H9 (cell line): ENCODE data around the gene ZMYND8. TPM values are rescaled to one million over a fixed set of nuclear protein-coding genes. Genes with fewer than 3 reads are reported as not detected.

Source experiments
- DNase-seq: peaks from one replicate; pipeline ENCODE4 v3.0.0-alpha.2; 2017
- H2AFZ ChIP-seq: one replicate; pipeline ENCODE4 v1.6.1; 2013; ENCODE audit warnings: mild to moderate bottlenecking, low read length, control low read depth, moderate library complexity
- H2AK5ac ChIP-seq: 2 replicates; pipeline ENCODE4 v1.6.1; 2013; ENCODE audit warnings: low read length, control low read depth, mixed read lengths; ENCODE audit not compliant: insufficient read length
- H2BK120ac ChIP-seq: one replicate; pipeline ENCODE4 v1.6.1; 2013; ENCODE audit warnings: low read depth, mild to moderate bottlenecking, low read length, control low read depth, inconsistent platforms; ENCODE audit not compliant: poor library complexity, severe bottlenecking
- H2BK12ac ChIP-seq: 2 replicates; pipeline ENCODE4 v1.6.1; 2013; ENCODE audit warnings: low read length, control low read depth, mixed read lengths, low read depth; ENCODE audit not compliant: insufficient read length
- H2BK15ac ChIP-seq: 2 replicates; pipeline ENCODE4 v1.6.1; 2013; ENCODE audit warnings: low read depth, low read length, control low read depth
- H2BK20ac ChIP-seq: one replicate; pipeline ENCODE4 v1.6.1; 2013; ENCODE audit warnings: low read depth, mild to moderate bottlenecking, low read length, control low read depth, inconsistent platforms; ENCODE audit not compliant: poor library complexity, severe bottlenecking
- H2BK5ac ChIP-seq: 2 replicates; pipeline ENCODE4 v1.6.1; 2013; ENCODE audit warnings: low read length, control low read depth, mixed read lengths; ENCODE audit not compliant: insufficient read length
- H3K14ac ChIP-seq: 2 replicates; pipeline ENCODE4 v1.6.1; 2013; ENCODE audit warnings: low read length, control low read depth; ENCODE audit not compliant: insufficient read depth
- H3K18ac ChIP-seq: 2 replicates; pipeline ENCODE4 v1.6.1; 2013; ENCODE audit warnings: low read depth, mild to moderate bottlenecking, mixed read lengths, low read length, control low read depth; ENCODE audit not compliant: insufficient read length
- H3K23ac ChIP-seq: 2 replicates; pipeline ENCODE4 v1.6.1; 2013; ENCODE audit warnings: low read length, control low read depth, mixed read lengths, low read depth; ENCODE audit not compliant: insufficient read length
- H3K23me2 ChIP-seq: 2 replicates; pipeline ENCODE4 v1.6.1; 2013; ENCODE audit warnings: low read depth, mild to moderate bottlenecking, mixed read lengths, low read length, control low read depth; ENCODE audit not compliant: insufficient read length, poor library complexity, severe bottlenecking
- H3K27ac ChIP-seq: 2 replicates; pipeline ENCODE4 v1.5.1; 2013; ENCODE audit warnings: low read length, control low read depth, mixed read lengths, low read depth; ENCODE audit not compliant: insufficient read length
- H3K27me3 ChIP-seq: 2 replicates; pipeline ENCODE4 v1.6.1; 2013; ENCODE audit warnings: low read length, control low read depth, inconsistent platforms; ENCODE audit not compliant: insufficient read depth
- H3K4ac ChIP-seq: 2 replicates; pipeline ENCODE4 v1.6.1; 2013; ENCODE audit warnings: low read depth, mild to moderate bottlenecking, control low read depth, inconsistent platforms, low read length, moderate library complexity
- H3K4me1 ChIP-seq: 2 replicates; pipeline ENCODE4 v1.6.1; 2013; ENCODE audit warnings: low read length, control low read depth, inconsistent platforms; ENCODE audit not compliant: insufficient read depth
- H3K4me2 ChIP-seq: 2 replicates; pipeline ENCODE4 v1.6.1; 2013; ENCODE audit warnings: low read length, control low read depth, mixed read lengths; ENCODE audit not compliant: insufficient read length, insufficient read depth
- H3K56ac ChIP-seq: 2 replicates; pipeline ENCODE4 v1.6.1; 2013; ENCODE audit warnings: low read depth, mild to moderate bottlenecking, mixed read lengths, low read length, control low read depth; ENCODE audit not compliant: insufficient read length
- H3K79me1 ChIP-seq: 2 replicates; pipeline ENCODE4 v1.6.1; 2013; ENCODE audit warnings: low read depth, mild to moderate bottlenecking, moderate library complexity, low read length, control low read depth, inconsistent platforms; ENCODE audit not compliant: insufficient read depth, poor library complexity, severe bottlenecking
- H3K79me2 ChIP-seq: 2 replicates; pipeline ENCODE4 v1.6.1; 2013; ENCODE audit warnings: low read length, control low read depth, inconsistent platforms; ENCODE audit not compliant: insufficient read depth
- H3K9ac ChIP-seq: 2 replicates; pipeline ENCODE4 v1.6.1; 2013; ENCODE audit warnings: low read length, control low read depth, mixed read lengths; ENCODE audit not compliant: insufficient read length; ENCODE audit errors: extremely low read depth
- H3K9me3 ChIP-seq: one replicate; pipeline ENCODE4 v1.6.1; 2013; ENCODE audit warnings: low read depth, low read length, inconsistent platforms; ENCODE audit not compliant: control insufficient read depth
- H3T11ph ChIP-seq: one replicate; pipeline ENCODE4 v1.6.1; 2013; ENCODE audit warnings: mild to moderate bottlenecking, low read length, control low read depth, inconsistent platforms
- H4K20me1 ChIP-seq: one replicate; pipeline ENCODE4 v1.6.1; 2013; ENCODE audit not compliant: control insufficient read depth, insufficient read length, insufficient read depth
- H4K5ac ChIP-seq: 2 replicates; pipeline ENCODE4 v1.6.1; 2013; ENCODE audit warnings: low read depth, mild to moderate bottlenecking, mixed read lengths, low read length, control low read depth; ENCODE audit not compliant: insufficient read length
- H4K8ac ChIP-seq: replicated peaks from 2 replicates; pipeline ENCODE4 v1.6.1; 2013; ENCODE audit warnings: low read length, control low read depth, mixed read lengths, low read depth; ENCODE audit not compliant: insufficient read length
- H4K91ac ChIP-seq: 2 replicates; pipeline ENCODE4 v1.6.1; 2013; ENCODE audit warnings: low read depth, mild to moderate bottlenecking, moderate library complexity, mixed read lengths, low read length, control low read depth; ENCODE audit not compliant: insufficient read length
- H3K27ac Mint-ChIP-seq, 3 experiments: 2 replicates in 2 of 3; 3 replicates in 1 of 3; pipeline ENCODE4 v1.8.0; 2020 to 2021; ENCODE audit warnings: mixed read lengths in 3 of 3, mild to moderate bottlenecking in 1 of 3, moderate library complexity in 1 of 3
- H3K27me3 Mint-ChIP-seq: 2 replicates; pipeline ENCODE4 v1.8.0; 2021; ENCODE audit warnings: low read depth, mild to moderate bottlenecking, moderate library complexity, mixed read lengths
- H3K36me3 Mint-ChIP-seq, 3 experiments: 2 replicates in 2 of 3; 3 replicates in 1 of 3; pipeline ENCODE4 v1.8.0; 2020 to 2021; ENCODE audit warnings: low read depth in 3 of 3, mixed read lengths in 3 of 3; ENCODE audit not compliant: insufficient read depth in 1 of 3
- H3K4me1 Mint-ChIP-seq, 2 experiments: 2 replicates each; pipeline ENCODE4 v1.8.0; 2020; ENCODE audit warnings: mixed read lengths in 2 of 2
- H3K4me3 Mint-ChIP-seq, 2 experiments: 2 replicates in 1 of 2; 3 replicates in 1 of 2; pipeline ENCODE4 v1.8.0; 2020 to 2021; ENCODE audit warnings: mild to moderate bottlenecking in 2 of 2, mixed read lengths in 2 of 2, moderate library complexity in 1 of 2
- H3K9me3 Mint-ChIP-seq, 2 experiments: 2 replicates in 1 of 2; 3 replicates in 1 of 2; pipeline ENCODE4 v1.8.0; 2020; ENCODE audit warnings: mild to moderate bottlenecking in 2 of 2, mixed read lengths in 2 of 2, moderate library complexity in 1 of 2
- WGBS: extraction: QIAGEN DNeasy Blood & Tissue Kit; methylation state at CpG from one replicate; pipeline ENCODE4 v1.1.7; 2013; ENCODE audit warnings: missing lambda C conversion rate, low lambda C conversion rate, mixed read lengths; ENCODE audit not compliant: insufficient read length; ENCODE audit errors: extremely low coverage; 5-methylcytosine and 5-hydroxymethylcytosine counted together
- total RNA-seq: library from RNA; stranded (reverse); gene quantifications from 2 replicates; pipeline ENCODE4 v1.2.1, GENCODE V29; 2021
- TF ChIP-seq, protein P1 (sequence below): fragments of 200-600 bp; sonication (generic); conservative IDR thresholded peaks from 3 replicates; pipeline ENCODE4 v1.8.0; 2021; ENCODE audit warnings: antibody characterized with exemption, mild to moderate bottlenecking

Gene ZMYND8
- total RNA-seq, 1 experiment from 2014 or later, result 158 TPM

DNA sequence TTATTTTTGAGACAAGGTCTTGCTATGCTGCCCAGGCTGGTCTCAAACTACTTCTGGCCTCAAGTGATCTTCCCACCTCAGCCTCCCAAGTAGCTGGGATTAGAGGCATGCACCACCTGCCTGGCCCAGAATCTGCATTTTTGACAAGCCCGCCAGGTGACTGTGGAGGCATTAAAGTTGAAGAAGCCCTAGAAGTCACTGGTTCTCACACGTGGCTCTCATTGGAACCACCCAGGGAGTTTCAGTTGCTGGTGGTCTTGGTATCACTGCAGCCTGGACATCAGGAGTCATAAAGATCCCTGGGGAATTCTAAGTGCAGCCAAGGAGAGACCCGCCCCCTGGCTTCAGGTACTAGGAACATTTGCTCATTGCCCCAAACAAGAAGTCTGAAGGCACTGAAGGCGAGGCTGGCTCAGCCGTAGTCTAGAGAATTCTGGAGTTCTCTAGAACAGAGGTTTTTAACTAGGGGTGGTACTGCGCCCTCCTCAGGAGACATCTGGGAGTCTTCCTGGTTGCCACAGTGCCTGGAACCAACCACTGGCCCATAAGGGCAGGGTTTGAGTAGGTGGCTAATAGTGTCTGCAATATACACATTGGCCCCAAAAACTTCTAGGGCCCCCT, 182.8 kb downstream of the ZMYND8 start:
- Histone ChIP-seq H4K5ac (no peak overlapping the region), H2BK15ac (no peak overlapping the region), H3K4me1 (no peaks in the 10 kb centered on the region), H2BK5ac (no peak overlapping the region), H4K91ac (no peak overlapping the region), H3K18ac (no peak overlapping the region), H3T11ph (no peak overlapping the region), H3K9ac (no peak overlapping the region), H3K23ac (no peak overlapping the region), H3K9me3 (no peaks in the 10 kb centered on the region), H3K23me2 (no peaks in the 10 kb centered on the region), H4K8ac (no peak overlapping the region), H3K79me2 (no peaks in the 10 kb centered on the region), H3K14ac (no peak overlapping the region), H3K79me1 (no peaks in the 10 kb centered on the region), H3K27me3 (no peaks in the 10 kb centered on the region), H2BK12ac (no peak overlapping the region), H3K4ac (no peak overlapping the region), H3K4me2 (no peak overlapping the region), H4K20me1 (no peaks in the 10 kb centered on the region), H2BK120ac (no peak overlapping the region), H2BK20ac (no peak overlapping the region), H2AK5ac (no peak overlapping the region), H3K56ac (no peak overlapping the region), H3K27ac (no peak overlapping the region), H2AFZ (no peak overlapping the region)
- no peaks in the 10 kb centered on the region for H3K9me3 Mint-ChIP-seq
- DNase-seq, result peak; percentile 49
- WGBS, result no CpG with 5 or more reads among the region's 6 CpGs
- TF ChIP-seq, protein P1, sequence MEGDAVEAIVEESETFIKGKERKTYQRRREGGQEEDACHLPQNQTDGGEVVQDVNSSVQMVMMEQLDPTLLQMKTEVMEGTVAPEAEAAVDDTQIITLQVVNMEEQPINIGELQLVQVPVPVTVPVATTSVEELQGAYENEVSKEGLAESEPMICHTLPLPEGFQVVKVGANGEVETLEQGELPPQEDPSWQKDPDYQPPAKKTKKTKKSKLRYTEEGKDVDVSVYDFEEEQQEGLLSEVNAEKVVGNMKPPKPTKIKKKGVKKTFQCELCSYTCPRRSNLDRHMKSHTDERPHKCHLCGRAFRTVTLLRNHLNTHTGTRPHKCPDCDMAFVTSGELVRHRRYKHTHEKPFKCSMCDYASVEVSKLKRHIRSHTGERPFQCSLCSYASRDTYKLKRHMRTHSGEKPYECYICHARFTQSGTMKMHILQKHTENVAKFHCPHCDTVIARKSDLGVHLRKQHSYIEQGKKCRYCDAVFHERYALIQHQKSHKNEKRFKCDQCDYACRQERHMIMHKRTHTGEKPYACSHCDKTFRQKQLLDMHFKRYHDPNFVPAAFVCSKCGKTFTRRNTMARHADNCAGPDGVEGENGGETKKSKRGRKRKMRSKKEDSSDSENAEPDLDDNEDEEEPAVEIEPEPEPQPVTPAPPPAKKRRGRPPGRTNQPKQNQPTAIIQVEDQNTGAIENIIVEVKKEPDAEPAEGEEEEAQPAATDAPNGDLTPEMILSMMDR, result peak; percentile 52; the same call in 2 of the 3 replicates
- H3K27me3 Mint-ChIP-seq, result peaks cover 2% of the 10 kb centered on the region
- H3K27ac Mint-ChIP-seq, result no peak overlapping the region
- H3K4me1 Mint-ChIP-seq, result peaks cover 0 to 9% of the 10 kb centered on the region in 2 experiments; a peak in 2 of 4 replicates
- H3K36me3 Mint-ChIP-seq, result no peaks in the 10 kb centered on the region
- H3K4me3 Mint-ChIP-seq, result no peak overlapping the region
